Stimulated activated CD8-positive, alpha-beta memory T cell treated with anti-CD3 and anti-CD28 coated beads, Interleukin-4, amount 100 ng/mL, for 48 hours (primary cell): Measurements from ENCODE around the gene NRARP.
"Not testable (repeated sequence)": the region's sequence is repeated elsewhere in the genome, so short reads cannot be mapped to it uniquely, and the experiment has no call there.

Experiments used
- DNase-seq: peaks from one replicate; pipeline ENCODE4 v3.0.0-alpha.2; 2020

NRARP gene

GRCh38 chr9:137275588-137276472 is 26.2 kb downstream of the NRARP start:
- DNase-seq: no peak

GRCh38 chr9:137275203-137275587 is 26.9 kb downstream of the NRARP start:
- no peak for DNase-seq

GRCh38 chr9:137273611-137274320 is 28.3 kb downstream of the NRARP start:
- no peak for DNase-seq

- DNase-seq: no peak
Measured at GRCh38 chr9:137273095-137273490, 29.0 kb downstream of the NRARP start.

GRCh38 chr9:137272241-137273094 is 29.6 kb downstream of the NRARP start:
- no peak for DNase-seq

- DNase-seq: no peak
Measured at GRCh38 chr9:137271696-137272076, 30.4 kb downstream of the NRARP start.

GRCh38 chr9:137270929-137271695 is 31.0 kb downstream of the NRARP start:
- DNase-seq: no peak

- no peak for DNase-seq
Measured at GRCh38 chr9:137269231-137269772, 32.8 kb downstream of the NRARP start.

GRCh38 chr9:137268538-137269201 is 33.4 kb downstream of the NRARP start:
- no peak for DNase-seq

GRCh38 chr9:137267933-137268355 is 34.1 kb downstream of the NRARP start:
- DNase-seq: no peak

GRCh38 chr9:137266585-137267453 is 35.3 kb downstream of the NRARP start:
- DNase-seq: no peak

- no peak for DNase-seq
Measured at GRCh38 chr9:137266162-137266527, 35.9 kb downstream of the NRARP start.

- DNase-seq: no peak
Measured at GRCh38 chr9:137265496-137266161, 36.4 kb downstream of the NRARP start.

GRCh38 chr9:137264067-137264466 is 38.0 kb downstream of the NRARP start:
- no peak for DNase-seq

- no peak for DNase-seq
Measured at GRCh38 chr9:137263506-137263905, 38.6 kb downstream of the NRARP start.

GRCh38 chr9:137262909-137263285 is 39.2 kb downstream of the NRARP start:
- DNase-seq: no peak

- DNase-seq: not testable (repeated sequence)
Measured at GRCh38 chr9:137262173-137262908, 39.7 kb downstream of the NRARP start.

GRCh38 chr9:137256856-137257255 is 45.2 kb downstream of the NRARP start:
- no peak for DNase-seq

- no peak for DNase-seq
Measured at GRCh38 chr9:137256362-137256761, 45.7 kb downstream of the NRARP start.
